GM23338 (cell line): ENCODE results near the gene SCAANT1. TPM values are rescaled to one million over a fixed set of nuclear protein-coding genes. Genes with fewer than 3 reads are reported as not detected.

ENCODE experiments used
- ATAC-seq: fragments of 200-7000 bp; cut with Tn5 transposase; 3 replicates; pipeline ENCODE4 v1.9.1; 2020
- DNase-seq: peaks from one replicate; pipeline ENCODE4 v3.0.0-alpha.2; 2015; ENCODE audit warnings: low spot score
- H2AFZ ChIP-seq: fragments of 200-600 bp; sonication (generic); 2 replicates; pipeline ENCODE4 v1.8.0; 2016; ENCODE audit warnings: antibody characterized with exemption, mild to moderate bottlenecking, moderate library complexity
- H3F3A ChIP-seq: fragments of 200-600 bp; sonication (generic); replicated peaks from 2 replicates; pipeline ENCODE4 v1.8.0; 2017; ENCODE audit warnings: antibody characterized with exemption, mixed run types, low read depth
- H3K27ac ChIP-seq: fragments of 200-600 bp; sonication (generic); 2 replicates; pipeline ENCODE4 v1.6.1; 2016; ENCODE audit warnings: low read depth
- H3K27me3 ChIP-seq: fragments of 200-600 bp; sonication (generic); 2 replicates; pipeline ENCODE4 v1.8.0; 2016; ENCODE audit warnings: mild to moderate bottlenecking, mixed run types, moderate library complexity; ENCODE audit not compliant: insufficient read depth
- H3K36me3 ChIP-seq: fragments of 200-600 bp; sonication (generic); 2 replicates; pipeline ENCODE4 v1.8.0; 2016; ENCODE audit warnings: mild to moderate bottlenecking; ENCODE audit not compliant: insufficient read depth
- H3K4me1 ChIP-seq: fragments of 200-600 bp; sonication (generic); 2 replicates; pipeline ENCODE4 v1.8.0; 2016; ENCODE audit warnings: mild to moderate bottlenecking, moderate library complexity; ENCODE audit not compliant: insufficient read depth
- H3K4me2 ChIP-seq: fragments of 200-600 bp; sonication (generic); 2 replicates; pipeline ENCODE4 v1.7.1; 2017; ENCODE audit warnings: mixed run types
- H3K4me3 ChIP-seq: fragments of 200-600 bp; sonication (generic); 2 replicates; pipeline ENCODE4 v1.6.1; 2016; ENCODE audit warnings: mixed run types
- H3K79me2 ChIP-seq: fragments of 200-600 bp; sonication (generic); replicated peaks from 2 replicates; pipeline ENCODE4 v1.8.0; 2017; ENCODE audit warnings: mild to moderate bottlenecking; ENCODE audit not compliant: insufficient read depth
- H3K9me2 ChIP-seq: fragments of 200-600 bp; sonication (generic); 2 replicates; pipeline ENCODE4 v1.8.0; 2017; ENCODE audit not compliant: insufficient read depth
- H4K20me1 ChIP-seq: fragments of 200-600 bp; sonication (generic); replicated peaks from 2 replicates; pipeline ENCODE4 v1.8.0; 2017; ENCODE audit warnings: mild to moderate bottlenecking; ENCODE audit not compliant: insufficient read depth
- H3K27ac Mint-ChIP-seq: 2 replicates; pipeline ENCODE4 v1.8.0; 2020; ENCODE audit warnings: inconsistent platforms, mild to moderate bottlenecking, moderate library complexity, mixed read lengths
- H3K27me3 Mint-ChIP-seq: 3 replicates; pipeline ENCODE4 v1.8.0; 2022; ENCODE audit warnings: low read depth, mild to moderate bottlenecking, moderate library complexity, mixed read lengths, inconsistent platforms; ENCODE audit not compliant: insufficient read depth, poor library complexity
- H3K36me3 Mint-ChIP-seq: 3 replicates; pipeline ENCODE4 v1.8.0; 2021; ENCODE audit warnings: low read depth, mild to moderate bottlenecking, inconsistent platforms, moderate library complexity, mixed read lengths
- H3K4me1 Mint-ChIP-seq: 3 replicates; pipeline ENCODE4 v1.8.0; 2020; ENCODE audit warnings: mild to moderate bottlenecking, inconsistent platforms, mixed read lengths
- H3K4me3 Mint-ChIP-seq: 3 replicates; pipeline ENCODE4 v1.8.0; 2021; ENCODE audit warnings: moderate library complexity, mild to moderate bottlenecking, inconsistent platforms, mixed read lengths
- H3K9me3 Mint-ChIP-seq: 3 replicates; pipeline ENCODE4 v1.8.0; 2020; ENCODE audit warnings: moderate library complexity, mild to moderate bottlenecking, inconsistent platforms, mixed read lengths
- CREB1 ChIP-seq: fragments of 250-450 bp; sonication (Bioruptor Pico); IDR thresholded peaks from 2 replicates; pipeline ENCODE4 v1.5.0; 2020; ENCODE audit warnings: low read depth, mild to moderate bottlenecking, moderate library complexity
- CTCF ChIP-seq, 2 experiments: fragments of 200-600 bp in 1 of 2; sonication (generic) in 1 of 2; conservative IDR thresholded peaks; 2 replicates each; pipeline versions ENCODE4 v1.5.1 to v1.6.1; 2016 to 2017; ENCODE audit warnings: antibody characterized with exemption in 2 of 2, low read depth in 2 of 2, mild to moderate bottlenecking in 2 of 2, moderate library complexity in 1 of 2
- ETS1 ChIP-seq: IDR thresholded peaks from 2 replicates; pipeline ENCODE4 v1.6.1; 2016; ENCODE audit warnings: antibody characterized with exemption
- EZH2 ChIP-seq: fragments of 200-600 bp; sonication (generic); IDR thresholded peaks from one replicate; pipeline ENCODE4 v1.8.0; 2017; ENCODE audit warnings: antibody characterized with exemption, mild to moderate bottlenecking, low read depth; ENCODE audit not compliant: unreplicated experiment
- EZH2phosphoT487 ChIP-seq: fragments of 200-600 bp; sonication (generic); IDR thresholded peaks from one replicate; pipeline ENCODE4 v1.8.1; 2018; ENCODE audit warnings: antibody characterized with exemption; ENCODE audit not compliant: unreplicated experiment
- JUNB ChIP-seq: IDR thresholded peaks from one replicate; pipeline ENCODE4 v1.6.1; 2016; ENCODE audit warnings: antibody characterized with exemption; ENCODE audit not compliant: unreplicated experiment
- NANOG ChIP-seq: IDR thresholded peaks from 2 replicates; pipeline ENCODE4 v1.6.1; 2016; ENCODE audit warnings: antibody characterized with exemption, borderline replicate concordance
- POLR2AphosphoS5 ChIP-seq: IDR thresholded peaks from 2 replicates; pipeline ENCODE4 v1.6.1; 2016; ENCODE audit warnings: antibody characterized with exemption, low read depth
- REST ChIP-seq: IDR thresholded peaks from one replicate; pipeline ENCODE4 v1.6.1; 2018; ENCODE audit warnings: antibody characterized with exemption; ENCODE audit not compliant: unreplicated experiment
- STAT1 ChIP-seq: IDR thresholded peaks from one replicate; pipeline ENCODE4 v1.6.1; 2016; ENCODE audit warnings: antibody characterized with exemption; ENCODE audit not compliant: unreplicated experiment
- ZNF114 ChIP-seq: fragments of 250-450 bp; sonication (Bioruptor Pico); IDR thresholded peaks from 2 replicates; pipeline ENCODE4 v1.5.0; 2020; ENCODE audit warnings: mild to moderate bottlenecking, moderate library complexity
- ZNF331 ChIP-seq: fragments of 250-450 bp; sonication (Bioruptor Pico); IDR thresholded peaks from 2 replicates; pipeline ENCODE4 v1.5.0; 2020; ENCODE audit warnings: low read depth, mild to moderate bottlenecking, moderate library complexity
- ZNF462 ChIP-seq: fragments of 250-450 bp; sonication (Bioruptor Pico); IDR thresholded peaks from 2 replicates; pipeline ENCODE4 v1.5.0; 2020; ENCODE audit warnings: mild to moderate bottlenecking, moderate library complexity
- polyA plus RNA-seq: library from polyadenylated mRNA; unstranded; fragments of >200 nt; fragmentation: Nextera tagmentation; extraction: Ambion mirVana; gene quantifications from 2 replicates; pipeline ENCODE4 v1.2.1, GENCODE V29; 2016
- total RNA-seq: library from RNA; depleted of rRNA; stranded (reverse); fragments of >200 nt; shearing (Covaris generic); gene quantifications from 2 replicates; pipeline ENCODE4 v1.2.3, GENCODE V29; 2014

The SCAANT1 gene
- total and polyA plus RNA-seq, 2 experiments from 2014 or later: 1.2 TPM; not detected in 1

- Mint-ChIP-seq H3K4me3 (no peak overlapping the region), H3K9me3 (no peaks in the 10 kb centered on the region), H3K4me1 (peaks cover 20% of the 10 kb centered on the region), H3K27ac (no peak overlapping the region), H3K36me3 (peaks cover 7% of the 10 kb centered on the region; the same call in 2 of the 3 replicates), H3K27me3 (no peaks in the 10 kb centered on the region)
- peak; percentile 37; the same call in 1 of the 3 replicates for ATAC-seq
- no peak overlapping the region for H3K4me2 ChIP-seq
- no peak overlapping the region for H3K4me3 ChIP-seq
- H2AFZ ChIP-seq: no peak overlapping the region
- peaks cover 14% of the 10 kb centered on the region for H3K4me1 ChIP-seq
- H3K79me2 ChIP-seq: peaks cover 98% of the 10 kb centered on the region
- no peak for DNase-seq
- no peak for TF ChIP-seq POLR2AphosphoS5
- TF ChIP-seq ZNF462 (CRISPR knock-in tag): no peak
- TF ChIP-seq REST: no peak
- no peak for TF ChIP-seq CTCF (conservative IDR thresholded peaks at IDR 0.05; ENCODE audit: low read depth in 2 of 2)
- TF ChIP-seq NANOG: no peak
- no peak for TF ChIP-seq STAT1
- no peak for TF ChIP-seq ZNF331 (CRISPR knock-in tag)
- TF ChIP-seq JUNB: no peak
- no peak for TF ChIP-seq ETS1
- TF ChIP-seq CREB1 (CRISPR knock-in tag): no peak
- no peak for TF ChIP-seq EZH2phosphoT487
- TF ChIP-seq EZH2: no peak
- TF ChIP-seq ZNF114: no peak
- H3K27ac ChIP-seq: no peak overlapping the region
- H4K20me1 ChIP-seq: no peaks in the 10 kb centered on the region
- H3K9me2 ChIP-seq: no peaks in the 10 kb centered on the region
- no peaks in the 10 kb centered on the region for H3K27me3 ChIP-seq
- H3K36me3 ChIP-seq: no peaks in the 10 kb centered on the region
- H3F3A ChIP-seq: no peaks in the 10 kb centered on the region
Observed at GRCh38 chr3:63870615-63871005, 41.6 kb downstream of the SCAANT1 start.
